Central memory CD8-positive, alpha-beta T cell (primary cell): ENCODE results near the gene RAB29.
"Not testable (repeated sequence)": the region's sequence is repeated elsewhere in the genome, so short reads cannot be mapped to it uniquely, and the experiment has no call there.

Experiments used
- ATAC-seq: fragments of 150-1000 bp; cut with Tn5 transposase; replicated peaks from 2 replicates; pipeline ENCODE4 v1.10.0; 2022; ENCODE audit warnings: mild to moderate bottlenecking, moderate FRiP score, moderate number of reproducible peaks; ENCODE audit not compliant: poor library complexity, severe bottlenecking; ENCODE audit errors: extremely low read depth
- DNase-seq, 2 donors: peaks; one replicate each; pipeline ENCODE4 v3.0.0; 2021; ENCODE audit warnings: low spot score in 2 of 2
- H3K27ac Mint-ChIP-seq: one replicate; pipeline ENCODE4 v1.8.0; 2022; ENCODE audit warnings: low read depth, mild to moderate bottlenecking, moderate library complexity, mixed read lengths
- H3K27me3 Mint-ChIP-seq: one replicate; pipeline ENCODE4 v1.8.0; 2022; ENCODE audit warnings: mixed read lengths
- H3K36me3 Mint-ChIP-seq: one replicate; pipeline ENCODE4 v1.8.0; 2022; ENCODE audit warnings: mild to moderate bottlenecking, moderate library complexity, mixed read lengths; ENCODE audit not compliant: insufficient read depth
- H3K4me1 Mint-ChIP-seq: one replicate; pipeline ENCODE4 v1.8.0; 2022; ENCODE audit warnings: mixed read lengths
- H3K4me3 Mint-ChIP-seq: one replicate; pipeline ENCODE4 v1.8.0; 2022; ENCODE audit warnings: mild to moderate bottlenecking, moderate library complexity, mixed read lengths
- H3K9me3 Mint-ChIP-seq: one replicate; pipeline ENCODE4 v1.8.0; 2022; ENCODE audit warnings: mixed read lengths

Gene RAB29

GRCh38 chr1:205725514-205725913 lies 49.8 kb downstream of the RAB29 start:
- Mint-ChIP-seq H3K27ac (no peak overlapping the region), H3K9me3 (no peaks in the 10 kb centered on the region), H3K27me3 (no peaks in the 10 kb centered on the region), H3K36me3 (peaks cover 48% of the 10 kb centered on the region), H3K4me1 (peaks cover 20% of the 10 kb centered on the region), H3K4me3 (no peak overlapping the region)
- ATAC-seq (no peak), DNase-seq (no peak)

- not testable (repeated sequence) for ATAC-seq
- H3K36me3 Mint-ChIP-seq, result peaks cover 64% of the 10 kb centered on the region
These were observed 54.5 kb downstream of the RAB29 start for GRCh38 chr1:205720740-205721139.

GRCh38 chr1:205719762-205720161 lies 55.5 kb downstream of the RAB29 start:
- Mint-ChIP-seq H3K36me3 (peaks cover 69% of the 10 kb centered on the region), H3K9me3 (no peaks in the 10 kb centered on the region), H3K27ac (no peak overlapping the region), H3K4me3 (no peak overlapping the region), H3K4me1 (peaks cover 9% of the 10 kb centered on the region), H3K27me3 (no peaks in the 10 kb centered on the region)
- DNase-seq, result no peak
- ATAC-seq, result no peak

More at GRCh38 chr1:205720740-205721139, 54.5 kb downstream of the RAB29 start:
- not testable (repeated sequence) for H3K9me3 Mint-ChIP-seq, H3K27ac Mint-ChIP-seq, H3K4me3 Mint-ChIP-seq, H3K27me3 Mint-ChIP-seq, DNase-seq
- H3K4me1 Mint-ChIP-seq, result peaks cover 14% of the 10 kb centered on the region

GRCh38 chr1:205719015-205719414 lies 56.3 kb downstream of the RAB29 start:
- no peak for DNase-seq
- no peak overlapping the region for H3K4me3 Mint-ChIP-seq
- H3K27me3 Mint-ChIP-seq, result no peaks in the 10 kb centered on the region
- H3K9me3 Mint-ChIP-seq, result no peaks in the 10 kb centered on the region
- H3K4me1 Mint-ChIP-seq, result peaks cover 9% of the 10 kb centered on the region
- ATAC-seq, result no peak
- H3K36me3 Mint-ChIP-seq, result peaks cover 66% of the 10 kb centered on the region
- H3K27ac Mint-ChIP-seq, result peak overlapping the region; percentile 41
